GM12872 (cell line): ENCODE data around the gene DCTN2.

Experiments used
- TF ChIP-seq, protein P1 (sequence below): IDR thresholded peaks from 3 replicates; pipeline ENCODE4 v1.5.1; 2011; ENCODE audit warnings: low read depth, mild to moderate bottlenecking, low read length, moderate library complexity; ENCODE audit not compliant: insufficient read depth

Gene DCTN2

DNA sequence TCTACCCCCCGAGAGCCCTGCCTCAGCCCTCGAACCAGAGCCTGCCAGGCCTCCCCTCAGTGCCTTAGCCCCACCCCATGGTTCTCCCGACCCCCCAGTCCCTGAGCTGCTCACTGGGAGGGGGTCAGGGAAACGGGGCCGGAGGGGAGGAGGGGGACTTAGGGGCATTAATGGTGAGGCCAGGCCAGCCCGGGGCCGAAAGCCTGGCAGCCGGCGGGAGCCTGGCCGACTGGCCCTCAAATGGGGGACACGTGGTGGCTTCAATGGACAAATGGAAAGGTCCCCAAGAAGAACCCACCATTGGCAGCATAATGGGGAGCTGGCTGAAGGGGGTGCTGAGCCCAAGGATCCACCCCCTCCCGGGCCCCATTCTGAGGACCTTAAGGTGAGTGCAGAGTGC lies 18.8 kb downstream of the DCTN2 start:
- TF ChIP-seq, protein P1, sequence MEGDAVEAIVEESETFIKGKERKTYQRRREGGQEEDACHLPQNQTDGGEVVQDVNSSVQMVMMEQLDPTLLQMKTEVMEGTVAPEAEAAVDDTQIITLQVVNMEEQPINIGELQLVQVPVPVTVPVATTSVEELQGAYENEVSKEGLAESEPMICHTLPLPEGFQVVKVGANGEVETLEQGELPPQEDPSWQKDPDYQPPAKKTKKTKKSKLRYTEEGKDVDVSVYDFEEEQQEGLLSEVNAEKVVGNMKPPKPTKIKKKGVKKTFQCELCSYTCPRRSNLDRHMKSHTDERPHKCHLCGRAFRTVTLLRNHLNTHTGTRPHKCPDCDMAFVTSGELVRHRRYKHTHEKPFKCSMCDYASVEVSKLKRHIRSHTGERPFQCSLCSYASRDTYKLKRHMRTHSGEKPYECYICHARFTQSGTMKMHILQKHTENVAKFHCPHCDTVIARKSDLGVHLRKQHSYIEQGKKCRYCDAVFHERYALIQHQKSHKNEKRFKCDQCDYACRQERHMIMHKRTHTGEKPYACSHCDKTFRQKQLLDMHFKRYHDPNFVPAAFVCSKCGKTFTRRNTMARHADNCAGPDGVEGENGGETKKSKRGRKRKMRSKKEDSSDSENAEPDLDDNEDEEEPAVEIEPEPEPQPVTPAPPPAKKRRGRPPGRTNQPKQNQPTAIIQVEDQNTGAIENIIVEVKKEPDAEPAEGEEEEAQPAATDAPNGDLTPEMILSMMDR, result no peak

DNA sequence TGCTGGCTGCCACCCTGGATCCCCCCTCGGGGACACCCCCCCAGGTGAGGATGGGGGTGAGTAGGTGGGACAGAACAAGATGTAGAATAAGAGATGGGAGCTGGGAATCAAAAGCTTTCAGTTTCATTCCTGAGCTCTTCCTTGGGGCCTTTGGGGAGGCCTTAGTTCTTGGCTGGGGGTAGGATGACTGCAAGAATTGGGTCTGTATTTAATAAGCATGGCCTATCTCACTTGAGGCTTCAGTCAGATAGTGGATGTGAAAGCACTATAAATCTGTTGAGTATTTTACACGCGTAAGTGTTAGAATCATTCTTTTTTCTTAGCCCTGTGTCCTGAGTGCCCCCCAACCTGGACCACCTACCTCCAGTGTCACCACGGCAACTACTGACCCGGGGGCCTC lies 19.8 kb downstream of the DCTN2 start:
- TF ChIP-seq, protein P1, result no peak

DNA sequence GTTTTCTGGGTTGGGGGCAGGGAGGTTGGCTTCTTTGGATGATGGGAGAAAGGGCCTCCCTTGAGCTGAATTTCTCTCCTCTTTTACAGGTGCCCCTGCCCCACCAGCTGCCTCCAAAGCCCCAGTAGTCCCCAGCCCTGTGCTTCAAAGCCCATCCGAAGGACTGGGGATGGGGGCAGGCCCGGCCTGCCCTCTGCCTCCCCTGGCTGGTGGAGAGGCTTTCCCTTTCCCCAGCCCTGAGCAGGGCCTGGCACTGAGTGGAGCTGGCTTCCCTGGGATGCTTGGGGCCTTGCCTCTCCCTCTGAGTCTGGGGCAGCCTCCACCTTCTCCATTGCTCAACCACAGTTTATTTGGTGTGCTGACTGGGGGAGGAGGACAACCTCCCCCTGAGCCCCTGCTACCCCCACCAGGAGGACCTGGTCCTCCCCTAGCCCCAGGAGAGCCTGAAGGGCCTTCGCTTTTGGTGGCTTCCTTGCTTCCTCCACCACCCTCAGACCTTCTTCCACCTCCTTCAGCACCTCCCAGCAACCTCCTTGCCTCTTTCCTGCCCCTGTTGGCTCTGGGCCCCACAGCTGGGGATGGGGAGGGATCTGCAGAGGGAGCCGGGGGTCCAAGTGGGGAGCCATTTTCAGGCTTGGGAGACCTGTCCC lies 20.4 kb downstream of the DCTN2 start:
- TF ChIP-seq, protein P1, result no peak

DNA sequence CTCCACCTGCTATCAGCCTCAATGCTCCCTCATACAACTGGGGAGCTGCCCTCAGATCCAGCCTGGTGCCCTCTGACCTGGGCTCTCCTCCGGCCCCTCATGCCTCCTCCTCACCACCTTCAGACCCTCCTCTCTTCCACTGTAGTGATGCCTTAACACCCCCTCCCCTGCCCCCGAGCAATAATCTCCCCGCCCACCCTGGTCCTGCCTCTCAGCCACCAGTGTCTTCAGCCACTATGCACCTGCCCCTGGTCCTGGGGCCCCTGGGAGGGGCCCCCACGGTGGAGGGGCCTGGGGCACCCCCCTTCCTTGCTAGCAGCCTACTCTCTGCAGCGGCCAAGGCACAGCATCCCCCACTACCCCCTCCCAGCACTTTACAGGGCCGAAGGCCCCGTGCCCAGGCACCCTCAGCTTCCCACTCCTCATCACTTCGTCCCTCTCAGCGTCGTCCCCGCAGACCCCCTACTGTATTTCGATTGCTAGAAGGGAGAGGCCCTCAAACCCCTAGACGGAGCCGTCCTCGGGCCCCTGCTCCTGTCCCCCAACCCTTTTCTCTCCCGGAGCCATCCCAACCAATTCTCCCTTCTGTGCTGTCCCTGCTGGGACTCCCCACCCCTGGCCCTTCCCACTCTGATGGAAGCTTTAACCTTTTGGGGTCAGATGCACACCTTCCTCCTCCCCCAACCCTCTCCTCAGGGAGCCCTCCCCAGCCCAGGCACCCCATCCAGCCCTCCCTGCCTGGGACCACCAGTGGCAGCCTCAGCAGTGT lies 21.2 kb downstream of the DCTN2 start:
- TF ChIP-seq, protein P1, result no peak

DNA sequence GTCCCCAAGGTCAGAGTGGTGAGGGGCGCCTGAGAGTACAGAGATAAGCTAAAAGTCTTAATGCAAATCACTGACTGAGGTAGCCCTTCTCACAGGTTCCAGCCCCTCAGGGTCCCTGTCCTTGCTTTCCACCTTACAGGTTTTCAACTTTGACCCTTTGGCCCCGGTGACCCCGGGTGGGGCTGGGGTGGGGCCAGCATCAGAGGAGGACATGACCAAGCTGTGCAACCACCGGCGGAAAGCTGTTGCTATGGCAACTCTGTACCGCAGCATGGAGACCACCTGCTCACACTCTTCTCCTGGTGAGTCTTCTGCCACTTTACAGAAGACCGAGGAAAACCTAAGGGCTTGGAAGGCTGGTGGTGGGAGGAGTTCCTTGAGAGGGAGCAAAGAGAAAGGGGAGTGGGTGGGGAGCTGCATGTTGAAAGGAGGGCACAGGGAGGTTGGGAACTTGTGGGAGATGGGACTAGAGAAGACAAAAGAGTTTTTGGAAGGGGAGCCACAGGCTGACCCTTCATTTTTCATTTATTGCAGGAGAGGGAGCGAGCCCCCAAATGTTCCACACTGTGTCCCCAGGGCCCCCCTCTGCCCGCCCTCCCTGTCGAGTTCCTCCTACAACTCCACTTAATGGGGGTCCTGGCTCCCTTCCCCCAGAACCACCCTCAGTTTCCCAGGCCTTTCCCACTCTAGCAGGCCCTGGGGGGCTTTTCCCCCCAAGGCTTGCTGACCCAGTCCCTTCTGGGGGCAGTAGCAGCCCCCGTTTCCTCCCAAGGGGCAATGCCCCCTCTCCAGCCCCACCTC lies 22.0 kb downstream of the DCTN2 start:
- TF ChIP-seq, protein P1, result no peak

DNA sequence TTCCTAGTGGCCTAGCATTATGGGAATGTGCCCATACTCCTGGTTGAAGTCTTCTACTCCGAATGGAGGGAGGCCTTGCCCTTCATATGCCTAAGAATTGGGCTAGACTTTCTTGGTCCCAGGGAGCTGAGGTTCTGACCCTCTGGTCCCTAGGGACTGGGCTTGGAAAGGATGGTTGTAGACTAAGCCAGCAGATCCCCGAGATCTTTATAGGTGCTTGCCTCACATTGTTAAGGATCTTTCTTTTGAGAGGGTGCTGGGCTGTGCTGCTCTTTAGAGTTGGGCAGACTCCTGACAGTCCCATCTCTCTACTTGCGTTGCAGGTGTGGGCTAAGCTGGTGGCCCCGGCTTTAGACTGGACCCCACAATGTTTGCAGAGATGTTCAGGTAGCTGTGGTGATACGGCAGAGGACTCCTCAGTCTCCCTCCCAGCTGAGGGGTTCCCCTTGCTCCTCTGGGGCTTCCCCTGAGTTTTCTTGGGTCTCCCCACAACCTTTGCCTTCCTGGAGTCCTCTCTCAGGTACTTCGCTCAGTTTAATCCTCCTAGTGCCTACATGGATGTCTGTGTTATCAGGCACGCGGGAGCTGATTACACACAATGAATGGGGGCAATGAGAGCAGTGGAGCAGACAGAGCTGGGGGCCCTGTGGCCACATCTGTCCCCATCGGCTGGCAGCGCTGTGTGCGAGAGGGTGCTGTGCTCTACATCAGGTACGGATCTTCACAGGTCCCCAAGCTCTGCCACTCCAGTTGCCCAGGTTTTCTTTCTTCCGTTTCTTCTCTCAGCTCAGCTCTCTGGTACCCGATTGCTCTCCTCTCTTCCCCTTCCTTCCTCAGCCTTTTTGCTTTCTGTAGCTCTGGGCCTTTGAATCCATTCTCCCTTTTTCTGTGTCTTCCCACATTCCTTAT lies 23.0 kb downstream of the DCTN2 start:
- TF ChIP-seq, protein P1, result no peak
